ENCODE data around the gene AGRP.

- TF ChIP-seq CTCF (optimal IDR thresholded peaks at IDR 0.05 in 1 of 3, IDR thresholded peaks at IDR 0.05 in 1 of 3, conservative IDR thresholded peaks at IDR 0.05 in 1 of 3; ENCODE audit: extremely low read depth in 1 of 3, insufficient read depth in 2 of 3, low read length in 3 of 3) (no peak), EZH2 (IDR thresholded peaks at IDR 0.05; ENCODE audit: low read length) (no peak)
Measured at GRCh38 chr16:67460168-67460567, 23.2 kb downstream of the AGRP start.

Measured in keratinocyte (primary cell).